Measurements from ENCODE around the gene ARRB2. TPM values are rescaled to one million over a fixed set of nuclear protein-coding genes. Genes with fewer than 3 reads are reported as not detected.

Gene ARRB2
- 11.8 and 12.4 TPM in 2 replicates for total RNA-seq

GRCh38 chr17:4709794-4710692 is at the start of gene ARRB2:
ARRB2 (plus strand) TSS chr17:4710632; CDS start chr17:4710722, 90 bp downstream.

GRCh38 chr17:4739122-4740024 is 28.9 kb downstream of the ARRB2 start, which contains the start of the genes CXCL16 and ZMYND15:
CXCL16 (minus strand) TSS chr17:4739928; CDS start chr17:4739339, 589 bp downstream.
ZMYND15 (plus strand) TSS chr17:4739833; CDS start chr17:4740549, 716 bp downstream.

Other genes starting within 250 kb of the ARRB2 start
- gene SPNS2, start 211.8 kb upstream of the ARRB2 start, total RNA-seq: 36.3 and 44.2 TPM in 2 replicates
- gene MYBBP1A, start 155.2 kb upstream of the ARRB2 start, total RNA-seq: 83.1 and 85.3 TPM in 2 replicates
- gene GGT6, start 150.1 kb upstream of the ARRB2 start, total RNA-seq: not detected in 2 replicates
- gene SMTNL2, start 126.1 kb upstream of the ARRB2 start, total RNA-seq: not detected in 2 replicates
- not detected in 2 replicates for gene ALOX15, start 69.0 kb upstream of the ARRB2 start, total RNA-seq
- 26.5 and 29.7 TPM in 2 replicates for gene PELP1, start 6.5 kb upstream of the ARRB2 start, total RNA-seq
- gene MED11, start 20.8 kb downstream of the ARRB2 start, total RNA-seq: 13.8 and 14.4 TPM in 2 replicates
- gene ZMYND15, start 29.2 kb downstream of the ARRB2 start, total RNA-seq: under 0.01 TPM in 1 of 2 replicates, not detected in the other
- gene CXCL16, start 29.3 kb downstream of the ARRB2 start, total RNA-seq: 2.0 and 3.9 TPM in 2 replicates
- not detected in 2 replicates for gene TM4SF5, start 61.3 kb downstream of the ARRB2 start, total RNA-seq
- gene VMO1, start 75.7 kb downstream of the ARRB2 start, total RNA-seq: not detected in 2 replicates
- gene GLTPD2, start 78.3 kb downstream of the ARRB2 start, total RNA-seq: not detected in 2 replicates
- 154 and 158 TPM in 2 replicates for gene PSMB6, start 85.5 kb downstream of the ARRB2 start, total RNA-seq
- gene PLD2, start 96.5 kb downstream of the ARRB2 start, total RNA-seq: 35.3 and 38.9 TPM in 2 replicates
- gene MINK1, start 122.7 kb downstream of the ARRB2 start, total RNA-seq: 57.6 and 66.6 TPM in 2 replicates
- gene C17orf107, start 188.9 kb downstream of the ARRB2 start, total RNA-seq: 1.1 and 1.3 TPM in 2 replicates
- 0.65 and 3.0 TPM in 2 replicates for gene CHRNE, start 192.5 kb downstream of the ARRB2 start, total RNA-seq
- not detected in 2 replicates for gene GP1BA, start 221.6 kb downstream of the ARRB2 start, total RNA-seq
- 40.4 and 59.4 TPM in 2 replicates for gene SLC25A11, start 229.4 kb downstream of the ARRB2 start, total RNA-seq
- 39.5 and 40.2 TPM in 2 replicates for gene RNF167, start 229.6 kb downstream of the ARRB2 start, total RNA-seq
- 506 and 560 TPM in 2 replicates for gene PFN1, start 237.9 kb downstream of the ARRB2 start, total RNA-seq
- gene ENO3, start 240.5 kb downstream of the ARRB2 start, total RNA-seq: 1.5 and 1.6 TPM in 2 replicates